Pons (tissue), 1 donor: ENCODE data around the gene RCE1.
A peak's percentile ranks its signal among the peaks of the same experiment; 100 is the strongest.

ENCODE experiments used
- DNase-seq: peaks from one replicate; pipeline ENCODE4 v3.0.0-alpha.2; 2016; ENCODE audit warnings: low spot score

Gene RCE1

GRCh38 chr11:66868726-66869566 is 25.7 kb downstream of the RCE1 start:
- no peak for DNase-seq

- no peak for DNase-seq
Observed at GRCh38 chr11:66869567-66869870, 26.3 kb downstream of the RCE1 start.

DNA sequence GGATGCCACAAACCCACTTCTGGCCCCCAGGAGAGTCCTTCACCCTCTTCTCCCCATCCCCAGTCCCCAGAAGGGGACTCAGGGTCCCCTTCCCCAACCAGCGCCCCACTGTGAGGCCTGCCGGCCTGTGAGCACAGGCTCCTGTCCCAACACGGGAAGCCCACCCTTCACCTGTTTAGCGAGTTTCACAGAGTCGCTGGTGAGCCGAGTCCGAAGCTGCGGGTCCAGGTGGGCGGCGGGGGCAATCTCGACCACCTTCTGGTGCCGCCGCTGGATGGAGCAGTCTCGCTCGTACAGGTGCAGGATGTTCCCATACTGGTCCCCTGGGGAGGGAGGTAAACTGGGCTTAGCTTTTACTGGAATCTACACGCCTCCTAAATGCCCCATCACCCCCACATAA is 26.9 kb downstream of the RCE1 start:
- no peak for DNase-seq

- no peak for DNase-seq
Observed at GRCh38 chr11:66870616-66871520, 27.6 kb downstream of the RCE1 start.

- DNase-seq: no peak
Observed at GRCh38 chr11:66871521-66871901, 28.3 kb downstream of the RCE1 start.

GRCh38 chr11:66874232-66874631 is 31.0 kb downstream of the RCE1 start:
- DNase-seq: no peak

GRCh38 chr11:66875378-66875777 is 32.1 kb downstream of the RCE1 start:
- DNase-seq: no peak

DNA sequence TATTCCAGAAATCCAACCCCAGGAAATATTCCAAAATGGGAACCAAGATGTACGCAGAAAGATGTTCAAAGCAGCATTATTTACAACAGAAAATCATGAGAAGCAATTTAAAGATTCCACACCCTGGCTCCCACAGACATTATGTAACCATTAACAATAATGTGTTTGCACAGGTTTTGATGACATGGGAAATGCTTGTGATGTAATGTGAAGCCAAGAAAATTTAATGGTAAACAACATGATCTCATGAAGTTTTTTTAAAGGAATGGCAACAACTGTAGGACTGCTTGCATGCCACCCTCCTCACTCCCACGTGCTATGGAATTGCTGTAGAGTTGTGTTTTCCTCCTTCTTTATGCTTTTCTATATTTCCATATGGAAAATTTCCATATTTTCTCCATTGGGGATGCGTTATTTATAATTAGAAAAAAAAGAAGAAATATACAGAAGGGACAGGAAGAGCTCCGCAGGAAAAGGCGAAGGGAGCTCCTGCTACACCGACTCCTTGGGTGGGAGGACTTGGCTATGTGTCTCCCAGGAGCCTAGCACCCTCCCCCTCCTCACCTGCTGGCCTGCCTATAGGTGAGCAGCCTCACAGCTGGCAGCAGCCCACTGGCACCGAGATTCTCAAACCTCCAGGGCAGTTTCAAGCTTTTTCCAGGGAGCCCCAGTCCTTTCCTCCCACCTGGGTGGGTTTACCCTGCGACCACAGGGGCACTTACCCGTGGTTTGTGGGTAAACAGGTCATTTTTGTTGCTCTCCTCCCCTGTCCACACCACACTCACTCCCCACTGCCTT is 34.5 kb downstream of the RCE1 start:
- no peak for DNase-seq

DNA sequence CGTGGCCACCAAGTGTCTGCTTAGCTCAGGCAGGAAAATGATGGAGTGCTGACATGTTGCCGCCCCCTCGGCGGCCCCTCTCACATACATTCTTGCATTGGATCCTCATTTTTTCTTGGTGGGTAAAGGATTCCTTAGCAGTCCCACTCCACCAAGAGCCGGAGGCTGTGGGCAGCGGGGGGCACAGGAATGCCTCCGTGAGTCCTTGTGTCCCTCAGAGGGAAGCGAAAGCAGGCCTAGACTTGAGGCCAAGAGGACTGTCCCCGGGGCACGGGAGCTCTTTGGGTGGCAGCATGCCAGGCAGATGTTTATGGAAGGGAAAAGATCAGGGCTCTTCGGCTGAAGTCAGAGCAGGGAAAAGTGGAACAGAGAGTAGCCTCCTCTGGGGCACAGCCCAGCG is 35.2 kb downstream of the RCE1 start:
- no peak for DNase-seq

- DNase-seq: no peak
Observed at GRCh38 chr11:66879000-66879399, 35.8 kb downstream of the RCE1 start.

DNA sequence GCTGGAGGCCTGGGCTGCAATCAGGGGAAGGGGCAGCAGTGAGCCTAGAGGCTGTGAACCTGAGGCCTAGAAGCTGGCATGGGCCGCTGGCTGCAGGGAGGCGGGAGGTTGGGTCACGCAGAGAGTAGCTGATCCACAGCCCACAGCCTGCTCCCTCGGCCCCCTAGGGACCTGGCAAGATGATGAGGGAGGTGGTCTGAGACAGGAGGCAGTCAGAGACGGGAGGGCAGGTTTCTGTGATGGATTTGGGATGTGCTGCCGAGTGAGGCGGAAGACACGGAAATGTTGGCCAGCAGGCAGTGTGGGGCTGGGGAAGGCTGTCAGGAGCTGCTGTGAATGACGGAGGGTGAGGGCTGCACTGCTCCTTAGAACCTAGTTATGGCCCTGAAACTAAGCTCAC is 36.3 kb downstream of the RCE1 start:
- DNase-seq: no peak

DNA sequence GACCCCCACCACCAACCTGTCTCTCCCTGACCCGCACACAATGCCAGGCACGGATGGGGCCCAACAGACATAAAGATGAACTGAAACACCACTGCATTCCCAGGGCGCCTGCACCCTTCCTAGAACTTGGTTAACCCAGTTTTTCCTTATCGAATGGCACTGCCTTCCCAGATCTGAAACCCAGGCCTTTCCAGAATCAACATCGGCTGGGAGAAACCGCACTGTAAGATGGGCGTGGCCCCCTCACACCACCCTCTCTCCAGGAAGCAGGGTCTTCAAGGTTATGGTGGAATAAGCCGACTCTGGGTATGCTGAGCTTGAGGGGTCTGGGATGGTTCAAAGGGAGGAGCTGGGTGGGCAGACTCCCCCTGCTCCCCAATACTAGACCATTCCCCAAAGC is 36.8 kb downstream of the RCE1 start:
- DNase-seq: no peak

DNA sequence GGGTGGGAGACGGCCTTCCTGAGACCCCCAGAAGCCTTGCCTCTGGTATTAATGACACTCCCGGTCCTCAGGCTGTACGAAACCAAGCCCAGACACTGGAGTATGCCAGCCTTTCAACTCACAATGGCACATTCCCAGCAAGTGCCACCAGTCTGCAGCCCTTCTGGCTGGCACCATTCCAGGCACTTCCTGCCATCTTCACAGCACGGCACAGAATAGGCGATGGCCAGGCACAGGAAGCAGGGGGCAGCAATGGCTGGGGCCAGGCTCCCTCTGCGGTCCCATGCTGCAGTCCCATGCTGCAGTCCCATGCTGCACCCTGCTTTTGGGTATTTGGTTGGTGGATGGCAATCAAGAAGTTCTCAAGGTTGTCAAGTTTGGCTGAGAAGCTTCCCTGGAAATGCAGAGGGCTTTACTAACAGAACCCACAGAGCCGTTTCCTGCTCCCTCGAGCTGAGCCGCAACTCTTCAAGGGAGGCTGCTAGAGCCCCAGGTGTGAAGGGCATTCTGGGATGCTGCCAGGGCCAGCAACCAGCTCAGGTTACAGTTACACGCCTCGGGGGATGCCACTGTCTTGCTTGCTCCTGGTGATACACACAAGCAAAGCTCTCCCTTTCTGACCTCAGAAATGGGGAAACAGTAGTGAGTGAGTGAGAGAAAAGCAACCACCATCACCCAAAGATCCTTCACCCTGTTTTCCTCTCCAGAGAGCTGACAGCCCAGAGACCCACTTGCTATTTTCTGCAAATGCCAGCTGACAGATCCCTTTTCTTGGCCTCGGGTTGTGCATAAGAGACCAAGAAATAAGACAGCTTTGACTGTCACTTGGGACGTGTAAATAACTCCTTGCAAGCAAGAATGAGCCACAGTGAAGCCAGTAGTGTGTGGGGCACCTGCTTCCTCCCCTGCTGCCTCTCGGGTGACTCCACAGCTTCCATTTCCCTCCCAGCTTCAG is 37.5 kb downstream of the RCE1 start:
- DNase-seq: peak; percentile 61

DNA sequence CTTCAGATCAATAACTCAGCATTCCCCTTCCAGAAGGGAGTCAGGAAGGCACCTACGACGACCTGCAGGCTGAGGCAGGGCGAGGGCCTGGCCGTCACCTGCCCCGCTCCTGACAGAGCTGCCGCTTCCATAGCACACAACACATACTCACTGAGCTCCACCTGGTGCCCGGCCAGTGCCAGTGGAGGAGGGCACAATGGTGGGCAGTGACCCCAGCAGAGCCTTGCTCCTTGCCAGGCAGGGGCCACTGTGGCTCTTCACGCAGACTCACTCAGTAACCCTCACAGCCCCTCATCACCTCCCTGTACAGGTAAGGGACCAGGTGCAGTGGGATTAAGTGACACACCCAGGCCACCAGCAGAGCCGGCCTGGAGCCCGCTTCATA is 38.2 kb downstream of the RCE1 start:
- DNase-seq: no peak

DNA sequence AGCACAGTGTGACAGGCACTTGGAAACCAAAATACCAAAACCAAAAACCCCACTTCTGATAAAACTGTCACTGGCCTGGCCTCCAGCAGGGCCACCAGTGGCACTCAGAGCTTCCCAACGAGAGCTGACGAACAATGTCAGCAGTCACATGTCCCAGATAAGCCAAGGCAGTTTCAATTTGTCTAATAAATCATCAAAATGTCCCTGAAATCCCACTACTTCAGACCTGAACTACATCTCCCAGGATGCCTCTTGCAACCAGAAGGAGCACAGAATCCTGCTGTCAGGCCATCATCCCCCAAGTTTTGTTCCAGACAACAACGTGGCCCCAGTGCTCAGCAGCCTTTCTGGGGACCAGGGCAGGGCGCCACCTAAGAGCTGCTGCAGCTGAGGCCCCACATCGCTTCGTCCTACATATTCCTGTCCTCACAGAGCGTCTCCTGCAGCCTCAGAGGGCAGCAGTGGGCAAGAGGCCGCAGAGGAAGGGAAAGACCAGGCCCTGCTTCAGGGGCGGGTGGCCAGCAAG is 38.7 kb downstream of the RCE1 start:
- peak; percentile 31 for DNase-seq

- peak; percentile 72 for DNase-seq
Observed at GRCh38 chr11:66882561-66883015, 39.3 kb downstream of the RCE1 start.

GRCh38 chr11:66883016-66883965 is 40.0 kb downstream of the RCE1 start:
- DNase-seq: peak; percentile 78

DNA sequence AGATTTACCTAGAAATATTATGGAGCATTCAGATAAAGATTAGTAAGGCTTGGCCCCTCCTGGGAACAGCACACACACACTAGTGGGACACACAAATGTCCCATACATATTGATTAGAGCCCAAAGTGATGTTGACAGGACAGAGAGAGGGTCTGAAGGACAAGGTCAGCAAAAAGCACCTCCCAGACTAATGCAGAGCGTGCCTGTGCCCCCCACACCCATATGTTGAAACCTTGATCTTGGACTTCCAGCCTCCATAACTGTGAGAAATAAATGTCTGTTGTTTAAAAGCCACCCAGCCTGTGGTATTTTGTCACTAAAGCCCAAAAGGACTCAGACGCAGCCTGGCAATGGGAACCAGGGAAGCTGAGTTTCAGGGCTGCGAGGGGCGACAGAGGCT is 41.2 kb downstream of the RCE1 start:
- DNase-seq: no peak

- no peak for DNase-seq
Observed at GRCh38 chr11:66885469-66885868, 42.2 kb downstream of the RCE1 start.

GRCh38 chr11:66885950-66886440 is 42.8 kb downstream of the RCE1 start:
- no peak for DNase-seq
